MM.1S (cell line): Measurements from ENCODE around the gene GPANK1.
A peak's percentile ranks its signal among the peaks of the same experiment; 100 is the strongest.

Source experiments
- DNase-seq: peaks from one replicate; pipeline ENCODE4 v3.0.0-alpha.2; 2015
- H2AFZ ChIP-seq: fragments of 300-600 bp; sonication (generic); 2 replicates; pipeline ENCODE4 v1.6.0; 2016; ENCODE audit warnings: antibody characterized with exemption, low read length
- H3F3A ChIP-seq: fragments of 300-600 bp; sonication (generic); 2 replicates; pipeline ENCODE4 v1.6.1; 2016; ENCODE audit warnings: mild to moderate bottlenecking, antibody characterized with exemption, low read length, moderate library complexity, mixed read lengths; ENCODE audit not compliant: insufficient read depth
- H3K27ac ChIP-seq: fragments of 300-600 bp; sonication (generic); 2 replicates; pipeline ENCODE4 v1.5.1; 2016; ENCODE audit warnings: mild to moderate bottlenecking, low read length
- H3K27me3 ChIP-seq: fragments of 300-600 bp; sonication (generic); replicated peaks from 2 replicates; pipeline ENCODE4 v1.6.0; 2016; ENCODE audit warnings: low read length; ENCODE audit not compliant: insufficient read depth
- H3K36me3 ChIP-seq: fragments of 300-600 bp; sonication (generic); replicated peaks from 2 replicates; pipeline ENCODE4 v1.6.1; 2016; ENCODE audit warnings: mild to moderate bottlenecking, low read length, mixed read lengths; ENCODE audit not compliant: insufficient read depth
- H3K4me1 ChIP-seq: fragments of 300-600 bp; sonication (generic); 2 replicates; pipeline ENCODE4 v1.6.1; 2016; ENCODE audit warnings: low read length, mixed read lengths
- H3K4me2 ChIP-seq: fragments of 300-600 bp; sonication (generic); 2 replicates; pipeline ENCODE4 v1.6.0; 2016; ENCODE audit warnings: low read depth, low read length
- H3K4me3 ChIP-seq: fragments of 300-600 bp; sonication (generic); 2 replicates; pipeline ENCODE4 v1.5.1; 2016; ENCODE audit warnings: low read length, mixed read lengths
- H3K79me2 ChIP-seq: fragments of 300-600 bp; sonication (generic); 2 replicates; pipeline ENCODE4 v1.6.1; 2016; ENCODE audit warnings: mixed run types, low read length, mixed read lengths
- H3K9ac ChIP-seq: fragments of 300-600 bp; sonication (generic); 2 replicates; pipeline ENCODE4 v1.6.1; 2016; ENCODE audit warnings: low read length, mixed read lengths
- H3K9me2 ChIP-seq: fragments of 300-600 bp; sonication (generic); replicated peaks from 2 replicates; pipeline ENCODE4 v1.6.1; 2016; ENCODE audit warnings: mild to moderate bottlenecking, low read length, mixed read lengths; ENCODE audit not compliant: insufficient read depth
- H3K9me3 ChIP-seq: fragments of 300-600 bp; sonication (generic); replicated peaks from 2 replicates; pipeline ENCODE4 v1.6.1; 2016; ENCODE audit warnings: mild to moderate bottlenecking, low read length, mixed read lengths; ENCODE audit not compliant: insufficient read depth
- H4K20me1 ChIP-seq: fragments of 300-600 bp; sonication (generic); 2 replicates; pipeline ENCODE4 v1.6.1; 2016; ENCODE audit warnings: mild to moderate bottlenecking, low read length, moderate library complexity, mixed read lengths; ENCODE audit not compliant: insufficient read depth
- CTCF ChIP-seq: fragments of 300-600 bp; sonication (generic); IDR thresholded peaks from 2 replicates; pipeline ENCODE4 v1.5.1; 2016; ENCODE audit warnings: antibody characterized with exemption, low read length, mixed read lengths
- EZH2 ChIP-seq: fragments of 300-600 bp; sonication (generic); optimal IDR thresholded peaks from 2 replicates; pipeline ENCODE3; 2017; ENCODE audit warnings: low read depth, mild to moderate bottlenecking, antibody characterized with exemption, low read length, mixed read lengths
- EZH2phosphoT487 ChIP-seq: fragments of 300-600 bp; sonication (generic); IDR thresholded peaks from 2 replicates; pipeline ENCODE4 v1.6.1; 2018; ENCODE audit warnings: antibody characterized with exemption, low read length

The GPANK1 gene

GRCh38 chr6:31665501-31666336 lies 922 bp upstream of the GPANK1 start, which contains the start of gene CSNK2B:
CSNK2B (plus strand) TSS chr6:31666080; CDS start chr6:31666832, 752 bp downstream.
- peak within 1 kb of the TSS; percentile 82 for H2AFZ ChIP-seq
- H3K27me3 ChIP-seq = no peaks in the 10 kb centered on the region
- H3K79me2 ChIP-seq = peaks cover 70% of the 10 kb centered on the region
- H3K4me3 ChIP-seq = peak within 1 kb of the TSS; percentile 99
- peak; percentile 98 for DNase-seq
- H3K4me1 ChIP-seq = peaks cover 31% of the 10 kb centered on the region
- peak within 1 kb of the TSS; percentile 100 for H3K9ac ChIP-seq
- no peaks in the 10 kb centered on the region for H4K20me1 ChIP-seq
- H3K9me2 ChIP-seq = no peaks in the 10 kb centered on the region
- TF ChIP-seq EZH2phosphoT487 (no peak), CTCF (no peak; the same call in 1 of the 2 replicates), EZH2 (no peak)
- H3K27ac ChIP-seq = peak within 1 kb of the TSS; percentile 99
- peak within 1 kb of the TSS; percentile 97 for H3K4me2 ChIP-seq
- H3K9me3 ChIP-seq = no peaks in the 10 kb centered on the region
- peaks cover 13% of the 10 kb centered on the region for H3K36me3 ChIP-seq
- peaks cover 20% of the 10 kb centered on the region for H3F3A ChIP-seq

- Histone ChIP-seq H3K36me3 (peaks cover 13% of the 10 kb centered on the region), H4K20me1 (no peaks in the 10 kb centered on the region), H3K9ac (peak overlapping the region; percentile 100), H2AFZ (peak overlapping the region; percentile 82; the same call in 1 of the 2 replicates), H3K27ac (peak overlapping the region; percentile 99; the same call in 1 of the 2 replicates), H3K4me2 (peak overlapping the region; percentile 97), H3K9me3 (no peaks in the 10 kb centered on the region), H3K79me2 (peaks cover 78% of the 10 kb centered on the region), H3K4me3 (peak overlapping the region; percentile 99), H3K9me2 (no peaks in the 10 kb centered on the region), H3K4me1 (peaks cover 36% of the 10 kb centered on the region), H3F3A (peaks cover 20% of the 10 kb centered on the region), H3K27me3 (no peaks in the 10 kb centered on the region)
- DNase-seq = peak; percentile 10
- TF ChIP-seq EZH2 (no peak), CTCF (no peak), EZH2phosphoT487 (no peak)
Measured at GRCh38 chr6:31663961-31664789, 622 bp downstream of the GPANK1 start.

- H3F3A ChIP-seq = peaks cover 20% of the 10 kb centered on the region
- H3K79me2 ChIP-seq = peaks cover 78% of the 10 kb centered on the region
- peak overlapping the region; percentile 97 for H3K4me2 ChIP-seq
- TF ChIP-seq EZH2phosphoT487 (no peak), EZH2 (no peak), CTCF (no peak)
- H2AFZ ChIP-seq = no peak overlapping the region
- DNase-seq = no peak
- H3K36me3 ChIP-seq = peaks cover 6% of the 10 kb centered on the region; the same call in 1 of the 2 replicates
- H3K4me3 ChIP-seq = peak overlapping the region; percentile 99
- peaks cover 40% of the 10 kb centered on the region for H3K4me1 ChIP-seq
- H3K9me3 ChIP-seq = no peaks in the 10 kb centered on the region
- H4K20me1 ChIP-seq = no peaks in the 10 kb centered on the region
- peak overlapping the region; percentile 100; the same call in 1 of the 2 replicates for H3K9ac ChIP-seq
- no peaks in the 10 kb centered on the region for H3K9me2 ChIP-seq
- no peak overlapping the region for H3K27ac ChIP-seq
- H3K27me3 ChIP-seq = no peaks in the 10 kb centered on the region
Measured at GRCh38 chr6:31663126-31663960, 1.5 kb downstream of the GPANK1 start.
